HG02642 (cell line): Measurements from ENCODE around the gene XRRA1.
"Not testable (repeated sequence)": the region's sequence is repeated elsewhere in the genome, so short reads cannot be mapped to it uniquely, and the experiment has no call there.

Experiments used
- ATAC-seq: cut with Tn5 transposase; IDR thresholded peaks from one replicate; pipeline ENCODE4 v1.9.1; 2021; ENCODE audit warnings: mild to moderate bottlenecking; ENCODE audit not compliant: unreplicated experiment, poor library complexity

XRRA1 gene

DNA sequence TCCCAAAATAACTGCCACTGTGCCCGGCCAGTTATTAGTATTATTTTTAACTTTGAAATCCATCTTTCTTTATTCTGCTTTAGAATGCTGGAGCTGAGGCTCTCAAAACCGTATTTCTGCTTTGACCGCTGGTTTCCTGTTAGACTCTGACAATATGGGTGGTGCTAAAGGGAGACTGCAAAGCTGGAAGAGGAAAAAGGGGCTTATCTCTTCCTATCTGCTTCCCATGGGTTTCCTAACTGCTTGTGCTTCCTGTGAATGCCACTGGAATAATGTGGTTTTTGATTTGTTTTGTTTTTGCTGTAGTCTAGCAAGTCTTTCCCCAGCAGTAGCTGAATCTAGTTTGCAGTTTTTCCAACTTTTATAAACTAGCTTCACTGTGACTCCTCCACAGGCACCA is 43.6 kb downstream of the XRRA1 start:
- ATAC-seq, result no peak

GRCh38 chr11:74902342-74902741 is 46.5 kb downstream of the XRRA1 start:
- ATAC-seq, result no peak

DNA sequence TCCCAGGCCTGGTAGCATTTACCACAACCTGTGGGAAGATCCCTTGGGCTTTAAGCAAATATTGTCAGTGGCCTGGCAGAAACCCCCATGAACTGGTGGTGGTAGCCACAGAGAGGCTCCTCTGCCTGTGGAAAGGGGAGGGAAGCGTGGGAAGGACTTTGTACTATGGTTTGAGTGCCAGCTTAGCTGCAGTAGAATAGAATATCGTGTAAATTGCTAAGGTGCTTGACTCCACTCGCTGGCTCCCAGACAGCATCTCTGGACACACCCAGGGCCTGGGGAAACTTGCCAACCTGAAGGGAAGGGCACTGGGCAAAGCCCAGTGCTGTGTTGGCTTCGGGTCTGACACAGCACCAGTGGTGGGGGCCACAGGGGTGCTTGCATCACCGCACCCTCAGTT is 52.6 kb downstream of the XRRA1 start:
- no peak for ATAC-seq

- no peak for ATAC-seq
Measured at GRCh38 chr11:74895340-74896116, 53.4 kb downstream of the XRRA1 start.

DNA sequence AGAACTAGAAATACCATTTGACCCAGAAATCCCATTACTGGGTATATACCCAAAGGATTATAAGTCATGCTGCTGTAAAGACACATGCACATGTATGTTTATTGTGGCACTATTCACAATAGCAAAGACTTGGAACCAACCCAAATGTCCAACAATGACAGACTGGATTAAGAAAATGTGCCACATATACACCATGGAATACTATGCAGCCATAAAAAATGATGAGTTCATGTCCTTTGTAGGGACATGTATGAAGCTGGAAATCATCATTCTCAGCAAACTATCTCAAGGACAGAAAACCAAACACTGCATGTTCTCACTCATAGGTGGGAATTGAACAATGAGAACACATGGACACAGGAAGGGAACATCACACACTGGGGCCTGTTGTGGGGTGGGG is 55.9 kb downstream of the XRRA1 start:
- not testable (repeated sequence) for ATAC-seq

DNA sequence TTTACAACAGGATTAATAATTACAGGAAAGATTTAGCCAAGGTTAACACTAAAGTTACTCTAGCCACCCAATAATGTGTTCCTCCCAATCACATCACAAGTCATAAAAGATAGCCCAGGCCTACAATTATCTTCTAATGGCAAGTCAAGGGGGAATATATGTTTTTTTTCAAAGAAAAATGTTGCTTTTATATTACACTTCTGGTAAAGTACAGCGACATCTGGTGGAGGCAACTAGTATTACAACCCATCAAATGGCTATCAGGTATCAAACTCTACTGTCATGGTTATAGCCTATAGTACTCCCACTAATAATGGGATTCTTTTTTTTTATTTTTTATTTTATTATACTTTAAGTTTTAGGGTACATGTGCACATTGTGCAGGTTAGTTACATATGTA is 71.8 kb downstream of the XRRA1 start:
- ATAC-seq, result no peak

- no peak for ATAC-seq
Measured at GRCh38 chr11:74871037-74871436, 77.9 kb downstream of the XRRA1 start.

GRCh38 chr11:74870485-74870884 is 78.4 kb downstream of the XRRA1 start:
- ATAC-seq, result no peak

- no peak for ATAC-seq
Measured at GRCh38 chr11:74866557-74866956, 82.3 kb downstream of the XRRA1 start.

DNA sequence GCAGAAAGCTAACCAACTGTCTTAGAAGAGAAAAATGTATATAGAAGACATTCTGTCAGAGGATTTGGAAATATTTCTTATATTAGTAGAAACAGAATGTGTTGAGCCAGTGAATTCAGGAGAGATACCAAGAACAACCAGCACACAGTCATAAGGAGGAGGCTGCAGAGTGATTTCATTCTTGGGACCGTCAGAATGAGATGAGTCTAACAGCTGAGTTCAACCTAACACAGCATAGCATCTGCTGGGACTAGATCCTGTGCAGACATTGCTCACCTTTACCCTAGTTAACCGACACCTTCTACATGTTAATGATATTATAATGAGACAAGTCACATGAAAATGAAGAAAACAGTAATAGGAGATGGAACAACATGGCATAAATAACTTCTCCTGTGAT is 85.5 kb downstream of the XRRA1 start:
- no peak for ATAC-seq

DNA sequence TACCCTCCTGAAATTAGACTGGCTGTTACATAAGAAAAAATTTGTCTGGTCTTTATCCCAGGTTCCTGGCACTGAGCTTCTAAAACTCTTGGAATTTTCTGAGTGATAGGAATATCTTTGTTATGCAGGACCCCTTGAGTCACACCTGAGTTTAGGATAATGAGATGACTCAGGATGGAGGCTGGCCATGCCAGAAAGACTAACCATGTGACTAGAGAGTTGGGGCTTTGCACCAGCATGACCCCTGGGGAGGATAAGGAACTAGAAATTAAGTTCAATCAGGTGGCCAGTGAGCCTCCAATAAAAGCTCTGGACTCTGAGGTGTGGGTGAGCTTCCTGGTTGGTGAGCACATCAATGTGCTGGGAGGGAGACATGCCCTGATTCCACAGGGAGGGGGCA is 88.1 kb downstream of the XRRA1 start:
- no peak for ATAC-seq

DNA sequence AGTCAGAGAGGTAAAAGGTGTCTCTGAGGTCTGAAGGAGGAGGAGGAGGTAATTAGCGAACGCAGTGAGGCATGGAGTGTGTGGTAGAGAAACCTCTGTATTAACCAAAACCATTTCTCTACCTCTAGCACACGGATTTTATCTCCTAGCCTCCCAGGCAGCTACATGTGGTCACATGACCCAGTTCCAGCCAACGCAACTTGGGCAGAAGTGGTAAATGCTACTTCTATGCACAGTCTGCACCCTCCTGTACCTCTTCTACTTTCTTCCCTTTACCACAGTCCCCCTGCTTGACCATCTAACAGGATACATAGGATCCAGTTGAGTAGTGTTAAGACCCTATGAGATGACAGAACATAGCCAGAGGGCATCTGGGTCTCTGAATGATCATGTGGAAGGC is 95.7 kb downstream of the XRRA1 start:
- ATAC-seq, result no peak

GRCh38 chr11:74849525-74850391 is 99.1 kb downstream of the XRRA1 start:
- ATAC-seq, result no peak

GRCh38 chr11:74847895-74848294 is 101.0 kb downstream of the XRRA1 start:
- no peak for ATAC-seq

GRCh38 chr11:74847395-74847794 is 101.5 kb downstream of the XRRA1 start:
- ATAC-seq, result no peak

DNA sequence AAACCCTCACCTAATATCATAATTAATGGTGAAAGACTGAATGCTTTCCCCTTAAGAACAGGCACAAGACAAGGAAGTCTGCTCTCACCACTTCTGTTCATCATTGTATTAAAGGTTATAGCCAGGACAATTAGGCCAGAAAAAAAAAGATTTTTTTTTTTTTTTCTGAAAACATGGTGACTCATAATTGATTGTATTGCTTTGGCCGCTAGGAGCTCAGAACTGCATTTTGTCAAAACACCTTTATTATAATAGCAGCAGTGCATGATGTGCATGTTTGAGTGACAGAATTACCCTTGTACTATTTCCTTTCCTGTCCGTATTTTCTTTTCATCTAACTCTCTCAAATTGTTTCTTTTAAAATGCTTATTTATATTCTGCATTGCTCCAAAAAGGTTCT is 102.1 kb downstream of the XRRA1 start:
- ATAC-seq, result no peak

DNA sequence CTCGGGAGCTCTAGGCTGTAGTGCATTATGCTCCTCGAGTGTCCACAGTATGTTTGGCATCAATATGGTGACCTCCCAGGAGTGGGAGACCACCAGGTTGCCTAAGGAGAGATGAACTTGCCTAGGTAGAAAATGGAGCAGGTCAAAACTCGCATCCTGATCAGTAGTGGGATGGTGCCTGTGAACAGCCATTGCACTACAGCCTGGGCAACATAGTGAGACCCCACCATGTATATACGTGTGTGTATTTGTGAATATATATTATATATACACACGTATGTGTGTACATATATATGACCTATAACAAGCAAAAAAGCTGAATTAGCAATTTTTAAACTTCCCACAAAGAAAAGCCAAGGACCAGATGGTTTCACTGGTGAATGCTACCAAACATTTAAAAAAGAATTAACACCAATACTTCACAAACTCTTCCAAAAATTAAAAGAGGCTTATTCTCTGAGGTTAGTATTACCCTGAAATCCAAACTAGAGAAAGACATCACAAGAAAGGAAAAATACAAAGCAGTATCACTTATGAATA is 102.8 kb downstream of the XRRA1 start:
- ATAC-seq, result no peak

DNA sequence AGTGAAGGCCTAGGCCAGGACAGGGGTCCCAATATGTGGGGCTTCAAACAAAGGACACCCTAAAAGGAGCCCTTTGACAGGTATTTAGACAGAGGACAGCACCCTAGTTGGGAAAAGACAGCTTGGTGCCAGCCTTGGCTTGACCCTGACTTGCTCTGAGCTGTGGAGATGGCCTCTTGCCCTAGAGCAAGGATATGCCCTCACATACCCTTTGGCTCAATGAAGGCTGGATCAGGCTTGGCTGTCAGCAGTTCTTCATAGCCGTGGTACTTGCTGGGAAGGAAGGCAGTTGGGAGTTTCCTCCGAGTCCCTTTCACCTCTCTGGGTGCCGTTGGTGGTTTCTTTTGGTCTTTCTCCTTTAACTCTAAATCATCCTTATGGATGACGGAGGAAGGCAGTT is 104.0 kb downstream of the XRRA1 start:
- ATAC-seq, result no peak

DNA sequence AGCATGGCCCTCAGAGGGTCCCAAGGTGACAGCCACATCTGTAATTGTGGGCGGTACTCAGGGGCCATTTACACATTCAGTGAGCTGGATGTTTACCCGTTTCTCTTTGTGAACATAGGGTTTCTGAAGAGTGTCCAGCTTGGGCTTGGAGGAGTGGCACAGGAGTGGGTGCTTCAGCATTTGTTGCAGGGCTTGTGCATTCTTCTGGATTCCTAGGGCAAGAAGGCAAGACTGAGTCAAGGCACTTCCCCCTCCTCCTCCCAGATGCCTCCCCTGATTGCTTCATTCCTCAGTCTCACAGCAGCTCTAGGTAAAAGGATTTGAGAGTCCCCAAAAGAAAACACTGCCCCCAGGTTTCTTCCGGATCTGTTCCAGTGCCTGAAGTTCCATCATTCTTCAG is 104.8 kb downstream of the XRRA1 start:
- ATAC-seq, result no peak

- ATAC-seq, result no peak
Measured at GRCh38 chr11:74842967-74843366, 105.9 kb downstream of the XRRA1 start.

- no peak for ATAC-seq
Measured at GRCh38 chr11:74840486-74840885, 108.4 kb downstream of the XRRA1 start.
